CD4-positive, CD25-positive, alpha-beta regulatory T cell (primary cell): ENCODE results near the gene TCF7L2. TPM values are rescaled to one million over a fixed set of nuclear protein-coding genes. Genes with fewer than 3 reads are reported as not detected.

ENCODE experiments used
- ATAC-seq, 2 donors: fragments of 150-1000 bp; cut with Tn5 transposase; one replicate each; pipeline ENCODE4 v1.10.0; 2021; ENCODE audit warnings: low read depth in 2 of 2, moderate number of reproducible peaks in 2 of 2, moderate library complexity in 1 of 2
- DNase-seq, 3 donors: peaks; one replicate each; pipeline versions ENCODE4 v3.0.0 to v3.0.0-alpha.2; 2012 to 2022; ENCODE audit warnings: mixed read lengths in 1 of 3
- H3K27ac ChIP-seq: one replicate; pipeline ENCODE4 v1.7.0; 2013; ENCODE audit warnings: mild to moderate bottlenecking, low read length; ENCODE audit not compliant: insufficient read depth, poor library complexity, severe bottlenecking
- H3K27me3 ChIP-seq: one replicate; pipeline ENCODE4 v1.7.0; 2013; ENCODE audit warnings: low read length; ENCODE audit not compliant: control insufficient read depth, insufficient read depth
- H3K36me3 ChIP-seq: one replicate; pipeline ENCODE4 v1.7.0; 2013; ENCODE audit warnings: mild to moderate bottlenecking, low read length, moderate library complexity; ENCODE audit not compliant: control insufficient read depth, insufficient read depth
- H3K4me1 ChIP-seq: 2 replicates; pipeline ENCODE4 v1.7.0; 2013; ENCODE audit warnings: mild to moderate bottlenecking, low read length; ENCODE audit not compliant: insufficient read depth, control insufficient read depth, poor library complexity, severe bottlenecking
- H3K4me3 ChIP-seq: one replicate; pipeline ENCODE4 v1.7.0; 2013; ENCODE audit warnings: low read depth, mild to moderate bottlenecking, low read length, moderate library complexity
- H3K9me3 ChIP-seq, 2 experiments: 1 replicate in 1 of 2; 2 replicates in 1 of 2; pipeline ENCODE4 v1.7.0; 2013; ENCODE audit warnings: low read length in 2 of 2, mild to moderate bottlenecking in 1 of 2, moderate library complexity in 1 of 2; ENCODE audit not compliant: control insufficient read depth in 2 of 2
- H3K27ac Mint-ChIP-seq, 3 donors: one replicate each; pipeline ENCODE4 v1.8.0; 2020 to 2022; ENCODE audit warnings: mild to moderate bottlenecking in 3 of 3, mixed read lengths in 3 of 3, moderate library complexity in 2 of 3
- H3K27me3 Mint-ChIP-seq: one replicate; pipeline ENCODE4 v1.8.0; 2022; ENCODE audit warnings: mild to moderate bottlenecking, mixed read lengths
- H3K36me3 Mint-ChIP-seq: one replicate; pipeline ENCODE4 v1.8.0; 2020; ENCODE audit warnings: mixed read lengths
- H3K4me1 Mint-ChIP-seq, 4 donors: one replicate each; pipeline ENCODE4 v1.8.0; 2020 to 2022; ENCODE audit warnings: mixed read lengths in 4 of 4, mild to moderate bottlenecking in 1 of 4
- H3K4me3 Mint-ChIP-seq, 4 donors: one replicate each; pipeline ENCODE4 v1.8.0; 2020 to 2022; ENCODE audit warnings: mild to moderate bottlenecking in 4 of 4, mixed read lengths in 4 of 4, moderate library complexity in 3 of 4
- H3K9me3 Mint-ChIP-seq, 7 donors: one replicate each; pipeline ENCODE4 v1.8.0; 2020 to 2022; ENCODE audit warnings: mixed read lengths in 7 of 7, mild to moderate bottlenecking in 3 of 7, moderate library complexity in 2 of 7
- polyA plus RNA-seq, 4 donors: library from polyadenylated mRNA; unstranded; fragments of 300-500 nt; fragmentation: Illumina TruSeq; gene quantifications; one replicate each; pipeline ENCODE4 v1.2.3, GENCODE V29; 2021
- total RNA-seq: library from RNA; stranded (reverse); gene quantifications from one replicate; pipeline ENCODE4 v1.2.3, GENCODE V29; 2022

TCF7L2 gene
- total and polyA plus RNA-seq, 5 donors from 2014 or later = 0.38 to 1.8 (median 0.52) TPM; not detected in 1

DNA sequence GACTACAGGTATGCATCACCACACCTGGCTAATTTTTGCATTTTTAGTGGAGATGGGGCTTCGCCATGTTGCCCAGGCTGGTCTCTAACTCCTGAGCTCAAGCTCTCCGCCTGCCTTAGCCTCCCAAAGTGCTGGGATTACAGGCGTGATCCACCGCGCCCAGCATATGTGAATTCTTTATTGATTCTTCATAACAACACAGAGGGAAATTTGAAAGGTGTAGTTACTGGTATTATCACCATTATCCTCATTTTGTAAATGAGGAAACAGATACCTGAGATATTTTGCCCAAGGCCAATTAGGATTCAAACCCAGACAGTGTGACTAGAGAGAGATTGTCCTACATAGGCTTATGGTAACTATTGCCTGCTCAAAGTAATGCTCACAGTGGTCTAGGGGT is 22.6 kb downstream of the TCF7L2 start:
- Histone ChIP-seq H3K27ac (no peak overlapping the region), H3K9me3 (no peaks in the 10 kb centered on the region), H3K4me3 (no peak overlapping the region), H3K4me1 (no peaks in the 10 kb centered on the region), H3K27me3 (peaks cover 6% of the 10 kb centered on the region), H3K36me3 (no peaks in the 10 kb centered on the region)
- Mint-ChIP-seq H3K4me3 (no peak overlapping the region), H3K36me3 (peaks cover 4% of the 10 kb centered on the region), H3K27ac (no peak overlapping the region), H3K4me1 (no peaks in the 10 kb centered on the region), H3K27me3 (peaks cover 10% of the 10 kb centered on the region), H3K9me3 (peaks cover 0 to 1% (median 0%) of the 10 kb centered on the region in 7 donors)
- DNase-seq (no peak), ATAC-seq (no peak)

- Mint-ChIP-seq H3K4me1 (no peaks in the 10 kb centered on the region), H3K4me3 (no peak overlapping the region), H3K36me3 (peaks cover 4% of the 10 kb centered on the region), H3K9me3 (peaks cover 0 to 1% (median 0%) of the 10 kb centered on the region in 7 donors), H3K27me3 (peaks cover 14% of the 10 kb centered on the region), H3K27ac (no peak overlapping the region)
- Histone ChIP-seq H3K9me3 (no peaks in the 10 kb centered on the region), H3K4me1 (no peaks in the 10 kb centered on the region), H3K27ac (no peak overlapping the region), H3K4me3 (no peak overlapping the region), H3K27me3 (peaks cover 6% of the 10 kb centered on the region), H3K36me3 (no peaks in the 10 kb centered on the region)
- ATAC-seq = no peak
- no peak for DNase-seq
Observed at GRCh38 chr10:112973046-112973445, 23.0 kb downstream of the TCF7L2 start.

GRCh38 chr10:112973805-112974204 is 23.8 kb downstream of the TCF7L2 start:
- Histone ChIP-seq H3K36me3 (no peaks in the 10 kb centered on the region), H3K4me3 (no peak overlapping the region), H3K27me3 (peaks cover 6% of the 10 kb centered on the region), H3K4me1 (no peaks in the 10 kb centered on the region), H3K27ac (no peak overlapping the region), H3K9me3 (no peaks in the 10 kb centered on the region)
- Mint-ChIP-seq H3K4me3 (no peak overlapping the region), H3K4me1 (no peaks in the 10 kb centered on the region), H3K27ac (no peak overlapping the region), H3K27me3 (peaks cover 20% of the 10 kb centered on the region), H3K9me3 (peaks cover 0 to 1% (median 0%) of the 10 kb centered on the region in 7 donors), H3K36me3 (peaks cover 4% of the 10 kb centered on the region)
- DNase-seq = no peak
- no peak for ATAC-seq

DNA sequence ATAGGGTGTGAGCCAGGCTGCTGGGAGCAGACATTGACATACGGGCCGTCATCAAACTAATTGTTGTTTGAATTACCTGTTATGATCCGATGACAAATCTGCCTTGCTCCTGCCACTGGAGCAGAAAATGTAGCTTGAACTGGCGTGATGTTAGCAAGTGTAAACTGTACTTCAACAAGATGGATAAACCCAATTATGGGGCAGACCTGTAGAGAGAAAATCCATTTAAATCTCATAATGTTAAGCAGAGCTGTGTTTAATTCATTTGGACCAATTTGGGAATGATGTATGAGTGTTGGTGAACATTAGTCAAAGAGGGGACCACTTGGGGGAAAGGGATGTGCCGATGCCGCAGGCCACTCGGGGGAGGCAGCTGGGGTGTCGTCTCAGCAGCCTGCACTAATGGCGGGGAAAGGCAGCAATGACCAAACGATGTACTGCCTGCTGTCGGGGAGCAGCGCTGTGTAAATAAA is 27.4 kb downstream of the TCF7L2 start:
- no peak for DNase-seq
- no peaks in the 10 kb centered on the region for H3K4me1 ChIP-seq
- no peak overlapping the region for H3K27ac ChIP-seq
- peaks cover 45% of the 10 kb centered on the region for H3K27me3 Mint-ChIP-seq
- no peaks in the 10 kb centered on the region for H3K9me3 ChIP-seq
- H3K4me1 Mint-ChIP-seq = peaks cover 7 to 11% (median 9%) of the 10 kb centered on the region in 4 donors
- ATAC-seq = no peak
- H3K27me3 ChIP-seq = peaks cover 2% of the 10 kb centered on the region
- peaks cover 4% of the 10 kb centered on the region for H3K36me3 Mint-ChIP-seq
- H3K4me3 ChIP-seq = no peak overlapping the region
- H3K36me3 ChIP-seq = no peaks in the 10 kb centered on the region
- H3K9me3 Mint-ChIP-seq = no peaks in the 10 kb centered on the region
- H3K27ac Mint-ChIP-seq = no peak overlapping the region
- H3K4me3 Mint-ChIP-seq = no peak overlapping the region

- Histone ChIP-seq H3K27me3 (peaks cover 5% of the 10 kb centered on the region), H3K9me3 (no peaks in the 10 kb centered on the region)
- peaks cover 7 to 11% (median 9%) of the 10 kb centered on the region in 4 donors for H3K4me1 Mint-ChIP-seq
Observed at GRCh38 chr10:112979927-112980326, 29.9 kb downstream of the TCF7L2 start.

DNA sequence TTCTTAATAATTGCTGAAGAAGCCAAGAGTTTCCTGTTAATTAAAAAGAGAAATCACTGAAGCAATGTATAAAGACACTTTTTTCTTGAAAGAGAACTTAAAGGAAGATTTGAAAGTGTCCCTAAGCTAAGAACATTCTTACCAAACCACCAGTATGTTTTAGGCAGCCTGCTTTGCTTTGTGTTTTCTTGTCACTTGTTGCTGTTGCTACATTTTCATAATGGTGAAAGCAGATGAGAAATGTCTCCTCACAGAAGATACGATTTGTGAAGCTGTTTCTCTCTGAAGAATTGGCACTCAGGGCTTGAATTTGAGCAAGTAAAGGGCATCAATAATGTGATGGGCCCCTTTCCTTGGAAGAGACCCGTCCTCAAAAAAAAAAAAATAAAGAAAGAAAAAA is 30.9 kb downstream of the TCF7L2 start:
- H3K36me3 Mint-ChIP-seq = no peaks in the 10 kb centered on the region
- no peak overlapping the region for H3K4me3 ChIP-seq
- no peak overlapping the region for H3K27ac ChIP-seq
- H3K4me1 Mint-ChIP-seq = peaks cover 7 to 12% (median 11%) of the 10 kb centered on the region in 4 donors
- H3K27me3 Mint-ChIP-seq = peaks cover 67% of the 10 kb centered on the region
- peaks cover 4% of the 10 kb centered on the region for H3K4me1 ChIP-seq
- no peaks in the 10 kb centered on the region for H3K9me3 Mint-ChIP-seq
- no peaks in the 10 kb centered on the region for H3K36me3 ChIP-seq
- DNase-seq (no peak), ATAC-seq (no peak)
- H3K9me3 ChIP-seq = no peaks in the 10 kb centered on the region
- no peak overlapping the region for H3K27ac Mint-ChIP-seq
- peaks cover 8% of the 10 kb centered on the region for H3K27me3 ChIP-seq
- H3K4me3 Mint-ChIP-seq = no peak overlapping the region

More at GRCh38 chr10:112979927-112980326, 29.9 kb downstream of the TCF7L2 start:
- no peak for ATAC-seq
- Mint-ChIP-seq H3K9me3 (no peaks in the 10 kb centered on the region), H3K27ac (no peak overlapping the region), H3K27me3 (peaks cover 61% of the 10 kb centered on the region), H3K4me3 (no peak overlapping the region), H3K36me3 (peaks cover 3% of the 10 kb centered on the region)
- Histone ChIP-seq H3K27ac (no peak overlapping the region), H3K36me3 (no peaks in the 10 kb centered on the region), H3K4me1 (no peaks in the 10 kb centered on the region), H3K4me3 (no peak overlapping the region)
- no peak for DNase-seq

GRCh38 chr10:112981553-112981952 is 31.5 kb downstream of the TCF7L2 start:
- peaks cover 73% of the 10 kb centered on the region for H3K27me3 Mint-ChIP-seq
- H3K36me3 Mint-ChIP-seq = no peaks in the 10 kb centered on the region
- H3K4me1 Mint-ChIP-seq = peaks cover 7 to 18% (median 11%) of the 10 kb centered on the region in 4 donors
- H3K9me3 Mint-ChIP-seq = peaks cover 0 to 2% (median 0%) of the 10 kb centered on the region in 7 donors
- DNase-seq (peak in 1 of 3 donors; percentile 26), ATAC-seq (peak; percentile 28 to 34)
- peaks cover 9% of the 10 kb centered on the region for H3K27me3 ChIP-seq
- no peak overlapping the region for H3K27ac ChIP-seq
- no peak overlapping the region for H3K27ac Mint-ChIP-seq
- H3K9me3 ChIP-seq = no peaks in the 10 kb centered on the region
- no peak overlapping the region for H3K4me3 ChIP-seq
- peaks cover 4% of the 10 kb centered on the region for H3K4me1 ChIP-seq
- H3K4me3 Mint-ChIP-seq = no peak overlapping the region
- H3K36me3 ChIP-seq = no peaks in the 10 kb centered on the region

DNA sequence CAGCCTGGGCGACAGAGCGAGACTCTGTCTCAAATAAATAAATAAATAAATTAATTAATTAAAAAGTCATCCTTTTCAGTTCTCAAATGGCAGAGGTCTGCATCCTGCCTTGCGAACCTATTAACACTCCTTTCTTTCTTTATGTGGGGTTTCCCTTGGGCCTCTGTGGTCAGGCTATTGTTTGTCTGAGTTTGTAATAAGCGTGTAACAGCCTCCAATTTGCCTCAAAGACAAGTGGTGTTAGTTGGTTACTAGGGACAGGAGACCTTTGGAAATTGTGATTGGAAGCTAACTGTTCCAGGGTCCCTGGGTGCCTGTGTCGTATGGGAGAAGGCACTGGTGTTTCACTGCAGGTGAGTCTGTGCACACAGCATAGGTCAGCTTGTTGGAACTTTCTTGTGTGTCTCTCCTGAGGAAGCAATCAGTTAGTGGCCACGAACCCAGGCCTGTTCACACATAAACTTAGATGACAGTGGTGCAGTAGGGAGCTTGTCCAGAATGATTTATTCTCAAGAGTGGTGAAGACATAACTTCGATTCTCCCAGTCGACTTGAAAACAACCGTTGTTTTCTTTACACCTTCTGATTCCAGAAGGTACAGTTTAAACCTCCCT is 33.5 kb downstream of the TCF7L2 start:
- no peak for ATAC-seq
- H3K36me3 Mint-ChIP-seq = no peaks in the 10 kb centered on the region
- H3K4me1 Mint-ChIP-seq = peaks cover 7 to 20% (median 11%) of the 10 kb centered on the region in 4 donors
- H3K4me1 ChIP-seq = peaks cover 4% of the 10 kb centered on the region
- no peak overlapping the region for H3K27ac ChIP-seq
- no peaks in the 10 kb centered on the region for H3K36me3 ChIP-seq
- H3K9me3 ChIP-seq = no peaks in the 10 kb centered on the region
- H3K27me3 ChIP-seq = peaks cover 9% of the 10 kb centered on the region
- no peak for DNase-seq
- peaks cover 71% of the 10 kb centered on the region for H3K27me3 Mint-ChIP-seq
- peaks cover 0 to 2% (median 0%) of the 10 kb centered on the region in 7 donors for H3K9me3 Mint-ChIP-seq
- peak overlapping the region in 1 of 4 donors; percentile 15 for H3K4me3 Mint-ChIP-seq
- H3K4me3 ChIP-seq = no peak overlapping the region
- no peak overlapping the region for H3K27ac Mint-ChIP-seq
